HG03520 (cell line): ENCODE results near the gene TRPV3.

ENCODE experiments used
- ATAC-seq: cut with Tn5 transposase; IDR thresholded peaks from one replicate; pipeline ENCODE4 v1.9.1; 2021; ENCODE audit warnings: mild to moderate bottlenecking, moderate library complexity; ENCODE audit not compliant: unreplicated experiment

The TRPV3 gene

GRCh38 chr17:3547628-3548027 lies 10.0 kb downstream of the TRPV3 start:
- ATAC-seq = no peak

DNA sequence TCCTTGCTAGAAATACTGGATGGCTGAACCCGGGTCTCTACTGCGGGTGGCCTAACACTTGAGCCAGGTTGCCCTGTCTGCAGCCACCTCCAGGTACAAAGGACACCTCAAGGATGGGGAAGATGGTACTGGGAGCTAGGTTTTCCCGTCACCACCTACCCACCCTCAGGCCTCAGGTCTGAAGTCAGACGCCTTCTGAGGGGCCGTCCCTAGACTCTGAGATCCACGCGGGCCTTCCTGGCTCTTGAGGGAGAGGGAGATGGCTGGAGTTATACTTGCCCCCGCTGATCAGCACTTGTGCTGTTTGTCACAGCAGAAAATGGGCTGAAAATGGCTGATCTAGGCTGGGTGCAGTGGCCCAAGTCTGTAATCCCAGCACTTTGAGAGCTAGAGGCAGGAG lies 10.6 kb downstream of the TRPV3 start:
- ATAC-seq = no peak

- ATAC-seq = no peak
Measured at GRCh38 chr17:3546521-3546920, 11.1 kb downstream of the TRPV3 start.

GRCh38 chr17:3545151-3545550 lies 12.5 kb downstream of the TRPV3 start:
- ATAC-seq = no peak

DNA sequence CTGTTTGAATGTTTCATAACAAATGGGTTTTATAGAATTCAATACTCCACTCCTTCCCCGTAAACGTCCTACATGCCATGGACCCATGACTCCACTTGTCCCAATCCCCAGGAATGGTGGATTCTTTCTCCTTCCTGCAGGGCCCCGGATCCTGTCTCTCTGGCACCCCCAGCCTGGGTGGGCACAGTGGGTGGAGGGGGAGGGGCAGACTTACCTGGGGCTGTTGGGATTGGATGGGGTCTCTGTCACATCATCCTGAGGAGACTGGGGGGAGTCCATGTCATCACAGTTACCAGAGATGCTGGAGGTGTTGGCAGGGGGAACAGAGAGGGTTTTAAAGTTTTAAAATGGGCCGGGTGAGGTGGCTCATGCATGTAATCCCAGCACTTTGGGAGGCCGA lies 13.2 kb downstream of the TRPV3 start:
- ATAC-seq = no peak

DNA sequence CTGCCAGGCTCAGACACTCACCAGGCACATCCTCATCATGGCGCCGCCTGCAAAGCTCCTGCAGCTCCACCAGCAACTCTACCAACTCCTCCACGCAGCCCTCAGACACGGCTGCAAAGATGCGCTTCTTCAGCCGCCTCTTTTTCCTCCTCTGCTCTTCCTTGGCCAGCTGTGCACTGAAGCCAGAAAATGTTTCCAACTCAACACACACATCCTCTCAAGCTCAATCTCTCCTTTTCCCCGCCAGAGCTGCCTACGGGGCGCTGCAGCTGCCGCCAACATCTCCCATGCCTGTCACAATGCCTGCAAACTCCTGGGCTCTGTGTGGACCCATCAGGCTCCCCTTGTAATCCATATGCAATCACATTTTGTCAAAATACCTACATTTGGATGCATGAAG lies 14.2 kb downstream of the TRPV3 start:
- ATAC-seq = no peak

DNA sequence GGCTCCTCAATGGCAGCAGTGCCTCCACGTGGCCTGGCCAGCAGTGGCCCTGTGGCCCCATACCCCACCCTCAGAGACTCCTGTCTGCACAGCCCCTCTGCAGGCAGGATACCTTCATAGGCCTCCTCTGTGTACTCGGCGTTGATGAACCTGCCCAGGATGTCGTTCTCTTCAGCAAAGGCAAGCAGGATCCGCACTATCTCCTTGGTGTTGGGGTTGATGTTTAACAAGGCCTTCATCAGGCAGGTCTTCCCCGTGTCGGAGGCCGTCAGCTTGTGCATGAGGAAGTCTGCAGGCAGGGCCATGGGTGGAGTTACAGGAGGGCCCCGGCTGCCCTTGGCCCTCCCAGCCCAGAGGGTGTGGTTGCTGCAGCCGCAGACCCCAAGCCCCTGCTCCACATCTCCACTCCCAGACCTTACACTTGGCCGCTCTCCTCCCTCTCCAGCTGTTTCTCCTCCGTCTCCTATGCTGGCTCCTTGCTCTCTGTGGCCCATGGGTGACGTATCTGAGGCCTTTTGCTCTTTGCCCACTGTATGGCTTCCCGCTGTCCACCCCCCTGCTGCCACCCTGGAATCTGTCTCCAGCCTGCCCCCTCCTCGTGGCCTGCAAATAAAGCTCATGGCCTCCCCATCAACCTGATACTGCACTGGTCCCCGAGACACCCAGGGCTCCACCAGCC lies 15.1 kb downstream of the TRPV3 start:
- ATAC-seq = no peak

DNA sequence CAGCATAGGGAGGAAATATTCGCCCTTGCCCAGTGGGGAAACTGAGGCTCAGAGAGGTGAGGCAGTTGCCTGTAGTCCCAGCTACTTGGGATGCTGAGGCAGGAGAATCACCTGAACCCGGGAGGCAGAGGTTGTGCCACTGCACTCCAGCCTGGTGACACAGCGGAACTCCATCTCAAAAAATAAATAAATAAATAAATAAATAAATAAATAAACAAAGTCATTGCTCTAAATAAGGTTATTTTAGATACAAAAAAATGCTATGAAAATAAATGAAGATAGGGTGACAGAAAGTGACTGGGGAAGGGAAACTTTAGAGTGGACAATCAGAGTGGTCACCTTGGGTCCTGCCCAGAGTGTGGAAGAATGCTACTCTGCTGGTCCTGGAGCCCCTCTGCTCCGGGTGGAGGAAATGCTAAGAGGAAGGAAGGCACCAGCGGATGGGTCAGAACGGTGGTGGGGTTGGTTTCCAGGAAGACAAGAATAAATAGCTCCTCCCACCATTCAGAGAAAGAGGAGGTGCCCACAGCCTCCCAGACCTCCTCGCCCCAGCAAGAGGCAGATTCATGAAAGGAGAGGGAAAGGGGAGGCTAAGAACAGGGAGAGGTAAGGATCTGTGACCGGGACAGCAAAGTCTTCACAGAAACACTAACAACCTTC lies 17.6 kb downstream of the TRPV3 start:
- no peak for ATAC-seq

DNA sequence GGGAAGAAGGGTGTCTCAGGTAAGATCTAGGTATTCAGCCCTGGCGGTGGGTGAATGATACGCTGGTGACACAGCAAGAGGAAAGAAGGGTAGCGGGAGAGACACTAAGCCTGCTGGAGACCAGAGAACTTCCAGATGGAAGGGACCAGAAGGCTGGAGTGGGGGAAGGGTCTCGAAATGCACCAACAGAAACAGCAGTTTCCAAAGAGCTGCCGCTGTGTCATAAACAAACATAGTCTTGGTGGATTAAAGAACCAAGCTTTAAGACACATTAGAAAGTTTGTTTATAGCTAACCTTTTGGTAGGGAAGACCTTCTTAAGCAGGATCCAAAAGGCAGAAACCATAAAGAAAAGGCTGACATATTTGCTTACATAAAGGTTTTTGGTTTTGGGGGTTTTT lies 20.9 kb downstream of the TRPV3 start:
- ATAC-seq = no peak

DNA sequence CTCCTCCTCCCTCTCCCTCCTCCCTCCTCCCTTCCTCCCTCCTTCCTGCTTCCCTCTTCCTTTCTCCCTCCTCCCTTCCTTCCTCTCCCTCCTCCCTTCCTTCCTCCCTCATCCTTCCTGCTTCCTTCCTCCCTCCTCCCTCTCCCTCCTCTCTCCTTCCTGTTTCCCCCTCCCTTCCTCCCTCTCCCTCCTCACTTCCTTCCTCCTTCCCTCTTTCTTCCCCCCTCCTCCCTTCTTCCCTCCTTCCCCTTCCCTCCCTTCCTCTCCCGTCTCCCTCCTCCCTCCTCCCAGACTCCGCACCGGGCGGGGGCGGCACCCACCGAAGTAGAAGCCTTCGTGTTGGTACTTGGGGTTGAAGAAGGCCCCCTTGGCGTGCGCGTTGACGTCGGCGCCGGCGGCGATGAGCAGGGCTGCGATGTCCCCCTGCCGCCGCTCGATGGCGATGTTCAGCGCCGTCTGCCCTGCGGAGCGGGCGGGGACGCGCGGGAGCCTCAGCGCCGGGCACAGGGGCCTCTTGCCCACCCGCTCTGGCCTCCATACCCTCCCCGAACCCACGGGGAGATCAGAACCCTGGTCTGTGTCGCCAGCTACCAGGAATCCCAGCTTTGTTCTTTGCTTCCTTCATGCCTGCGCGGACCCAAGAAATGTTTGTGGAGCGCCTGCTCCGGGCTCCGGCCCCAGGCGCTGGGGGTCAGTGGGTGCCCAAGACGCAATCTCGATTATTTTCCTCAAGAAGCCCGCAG lies 22.2 kb downstream of the TRPV3 start:
- no peak for ATAC-seq

- ATAC-seq = no peak
Measured at GRCh38 chr17:3534881-3535252, 22.7 kb downstream of the TRPV3 start.

DNA sequence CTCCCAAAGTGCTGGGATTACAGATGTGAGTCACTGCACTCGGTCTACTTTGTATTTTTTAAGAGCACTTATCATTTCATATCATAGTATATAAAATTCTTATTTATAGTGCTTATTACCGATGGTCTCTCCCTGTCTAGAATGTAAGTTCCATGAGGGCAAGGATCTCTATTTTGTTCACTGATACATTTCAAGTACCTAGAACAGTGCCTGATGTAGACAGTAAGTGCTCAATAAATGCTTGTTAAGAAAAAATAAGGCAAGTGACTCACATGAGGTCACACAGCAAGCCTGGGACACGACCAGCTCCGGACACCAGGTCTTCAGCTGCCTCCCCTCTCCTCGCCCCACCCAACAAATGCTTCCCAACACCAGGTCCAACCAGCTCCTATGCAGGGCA lies 23.9 kb downstream of the TRPV3 start:
- ATAC-seq = no peak

DNA sequence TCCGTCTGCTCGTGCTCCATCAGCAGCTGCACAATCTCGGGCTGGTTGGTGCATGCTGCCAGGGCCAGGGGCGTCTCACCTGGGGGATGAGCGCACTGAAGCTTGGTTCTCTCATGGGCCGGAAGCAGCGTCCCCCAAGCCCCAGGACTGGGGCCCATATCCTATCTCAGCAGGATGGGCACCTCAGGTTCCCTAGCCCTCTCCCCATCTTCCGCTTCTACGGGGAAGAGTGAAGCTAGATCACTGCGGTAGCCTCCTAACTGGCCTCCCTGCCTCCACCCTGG lies 24.8 kb downstream of the TRPV3 start:
- no peak for ATAC-seq

DNA sequence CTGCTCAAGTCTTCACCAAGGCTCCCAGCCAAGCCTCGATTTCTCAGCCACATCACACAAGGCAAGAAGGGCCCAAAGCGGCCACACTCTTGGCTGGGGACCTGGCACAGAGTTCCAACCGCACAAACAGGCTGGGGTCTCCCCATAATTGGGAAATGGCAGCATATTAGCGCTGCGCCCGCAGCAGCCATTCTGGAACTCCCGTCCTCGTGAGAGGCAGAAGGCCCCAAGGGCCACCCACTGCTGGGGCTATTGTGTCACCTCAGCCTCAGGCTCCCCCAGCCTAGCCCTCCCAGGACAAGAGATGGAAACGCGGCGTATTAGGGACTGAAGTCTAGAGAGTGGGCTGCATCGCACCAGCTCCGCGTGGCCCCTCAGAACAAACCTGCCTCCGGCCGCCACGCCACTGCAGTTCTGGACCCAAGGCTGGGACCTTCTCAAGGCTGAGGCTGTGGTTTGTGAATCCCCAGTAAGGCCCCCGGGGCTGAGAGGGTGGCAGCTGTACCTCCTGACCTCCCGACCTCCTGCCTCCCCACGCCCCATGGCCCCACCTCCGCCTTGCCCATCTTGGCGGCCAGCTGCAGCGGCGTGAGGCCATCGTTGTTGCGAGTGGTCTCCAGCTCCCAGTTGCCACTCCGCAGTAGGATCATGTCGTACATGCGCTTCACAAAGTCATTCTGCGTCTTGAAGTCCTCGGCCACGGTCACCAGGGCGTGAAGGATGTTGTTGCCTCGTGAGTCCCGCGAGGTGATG lies 25.3 kb downstream of the TRPV3 start:
- ATAC-seq = no peak

DNA sequence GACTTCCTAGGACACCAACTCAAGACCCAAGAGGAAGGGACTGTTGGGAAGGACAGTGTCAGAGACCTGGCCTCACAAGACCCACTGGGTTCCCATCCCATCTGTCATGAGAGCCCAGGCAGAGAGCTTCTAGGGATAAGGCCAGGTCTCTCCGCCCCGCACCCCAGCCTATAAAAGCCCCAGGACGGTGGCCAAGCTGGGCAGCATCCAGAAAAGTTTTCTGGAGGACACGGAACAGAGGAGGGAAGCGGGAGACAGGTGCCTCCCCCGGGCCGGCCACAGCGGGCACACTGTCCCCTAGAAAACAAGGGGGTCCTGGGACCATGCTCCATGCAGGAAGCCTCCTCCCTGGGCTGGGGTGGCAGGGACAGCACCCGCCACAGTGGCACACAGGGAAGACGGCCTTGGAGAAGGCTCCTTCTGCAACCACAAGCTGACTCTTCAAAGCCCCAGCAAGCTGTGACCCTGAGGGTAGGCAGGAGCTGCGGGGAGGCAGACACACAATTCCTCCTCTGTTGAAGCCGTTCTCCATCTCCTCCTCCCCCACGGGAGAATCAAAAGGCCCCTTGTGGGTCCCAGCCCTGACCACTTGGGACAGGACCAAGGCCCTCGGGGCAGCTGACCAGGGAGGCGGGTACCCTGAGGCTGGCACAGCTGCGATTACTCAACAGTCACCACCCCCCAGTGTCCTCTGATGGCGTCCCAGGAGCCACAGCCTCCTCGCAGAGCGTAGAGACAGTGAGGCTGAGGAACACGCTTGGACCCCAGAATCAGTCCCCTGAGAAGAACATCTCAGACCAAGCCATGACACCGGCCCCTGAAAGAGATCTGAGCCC lies 26.1 kb downstream of the TRPV3 start:
- no peak for ATAC-seq

- ATAC-seq = no peak
Measured at GRCh38 chr17:3529817-3530741, 27.5 kb downstream of the TRPV3 start.

- no peak for ATAC-seq
Measured at GRCh38 chr17:3528880-3529511, 28.6 kb downstream of the TRPV3 start.

DNA sequence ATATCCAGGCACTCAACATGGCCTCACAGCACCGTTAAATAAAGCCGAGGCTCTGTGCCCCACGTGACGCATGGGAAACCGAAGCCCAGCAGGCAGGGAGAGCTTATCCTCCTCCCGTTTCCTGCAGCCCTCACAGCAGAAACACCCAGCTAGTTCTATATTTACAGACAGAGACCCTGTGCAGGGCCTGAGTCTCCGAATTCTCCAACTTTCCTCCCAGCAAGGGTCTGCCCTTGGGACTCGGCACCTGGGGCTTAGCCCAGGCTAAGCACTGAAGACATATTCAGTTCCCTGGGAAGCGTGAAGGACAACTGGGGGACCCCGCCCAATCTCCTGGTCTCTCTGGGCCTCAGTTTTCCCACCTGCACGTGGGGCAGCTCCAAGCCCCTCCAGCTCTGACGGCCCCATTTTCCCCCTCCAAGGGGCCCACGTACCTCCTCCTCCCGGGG lies 29.2 kb downstream of the TRPV3 start:
- ATAC-seq = no peak

- ATAC-seq = no peak
Measured at GRCh38 chr17:3527896-3528295, 29.7 kb downstream of the TRPV3 start.
